GM12878 (cell line): ENCODE results near the gene SLC22A23.

Experiments
- EP300 ChIP-seq, 2 experiments: fragments of 150-350 bp in 1 of 2; IDR thresholded peaks; 2 replicates each; pipeline ENCODE4 v1.6.1; 2011 to 2012; ENCODE audit warnings: low read depth in 2 of 2, low read length in 2 of 2, borderline replicate concordance in 1 of 2, improper control_type of control experiment in 1 of 2, inconsistent platforms in 1 of 2; ENCODE audit not compliant: control insufficient read depth in 1 of 2
- ETV6 ChIP-seq, 2 experiments: fragments of 450-650 bp in 1 of 2; IDR thresholded peaks in 1 of 2; conservative IDR thresholded peaks in 1 of 2; 2 replicates each; pipeline ENCODE4 v1.6.1; 2014; ENCODE audit warnings: antibody characterized with exemption in 1 of 2, borderline replicate concordance in 1 of 2, low read depth in 1 of 2, mild to moderate bottlenecking in 1 of 2, moderate library complexity in 1 of 2
- HDGF ChIP-seq: fragments of 450-650 bp; IDR thresholded peaks from 2 replicates; pipeline ENCODE4 v1.6.1; 2016; ENCODE audit warnings: antibody characterized with exemption
- MTA3 ChIP-seq: IDR thresholded peaks from 2 replicates; pipeline ENCODE4 v1.6.1; 2012; ENCODE audit warnings: low read length, inconsistent platforms, borderline replicate concordance
- PAX5 ChIP-seq: IDR thresholded peaks from 2 replicates; pipeline ENCODE4 v1.6.1; 2011; ENCODE audit warnings: low read depth, low read length, borderline replicate concordance
- PAX8 ChIP-seq: fragments of 450-650 bp; IDR thresholded peaks from 2 replicates; pipeline ENCODE4 v1.6.1; 2017; ENCODE audit warnings: mild to moderate bottlenecking, moderate library complexity
- POLR2A ChIP-seq: IDR thresholded peaks from 2 replicates; pipeline ENCODE4 v1.6.1; 2011; ENCODE audit warnings: low read depth, mild to moderate bottlenecking, low read length
- USF2 ChIP-seq: IDR thresholded peaks from 2 replicates; pipeline ENCODE4 v1.6.1; 2011; ENCODE audit warnings: low read depth, low read length, improper control_type of control experiment, borderline replicate concordance

DNA sequence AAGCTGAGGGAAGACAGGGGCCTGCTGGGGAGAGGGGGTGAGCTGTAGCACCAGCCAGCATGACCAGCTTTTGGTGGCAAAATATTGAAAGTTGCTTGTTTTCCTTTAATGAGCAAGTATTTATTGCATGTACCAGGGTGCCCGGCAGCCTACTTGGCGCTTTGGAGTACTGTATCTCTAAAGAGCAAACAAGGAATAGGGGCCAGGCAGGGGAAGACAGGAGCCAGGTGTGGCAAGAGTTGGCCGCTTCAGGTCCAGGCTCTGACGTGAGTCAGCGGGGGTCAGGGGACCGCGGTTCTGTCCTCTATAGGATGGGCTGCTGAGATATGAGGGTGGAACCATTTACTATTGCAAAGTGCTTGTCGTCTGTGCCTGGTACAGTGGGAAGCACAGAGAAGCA lies 135.0 kb downstream of the SLC22A23 start:
- TF ChIP-seq EP300 (IDR thresholded peaks at IDR 0.05; ENCODE audit: borderline replicate concordance in 1 of 2, control insufficient read depth in 1 of 2, low read depth in 2 of 2, low read length in 2 of 2) (no peak), USF2 (no peak), POLR2A (no peak), PAX5 (no peak), MTA3 (no peak), ETV6 (conservative IDR thresholded peaks at IDR 0.05 in 1 of 2, IDR thresholded peaks at IDR 0.05 in 1 of 2; ENCODE audit: borderline replicate concordance in 1 of 2, low read depth in 1 of 2) (no peak), HDGF (no peak), PAX8 (no peak)
